AG10803 (cell line): ENCODE results near the gene DOK5.

Source experiments
- DNase-seq: peaks from one replicate; pipeline ENCODE4 v3.0.0; 2010; ENCODE audit warnings: low read depth
- H3K4me3 ChIP-seq: 2 replicates; pipeline ENCODE4 v1.5.1; 2011; ENCODE audit warnings: mild to moderate bottlenecking, low read length, control low read depth
- TF ChIP-seq, protein P1 (sequence below): conservative IDR thresholded peaks from 2 replicates; pipeline ENCODE4 v1.5.1; 2011; ENCODE audit warnings: mild to moderate bottlenecking, low read length, control low read depth, inconsistent platforms

DOK5 gene

DNA sequence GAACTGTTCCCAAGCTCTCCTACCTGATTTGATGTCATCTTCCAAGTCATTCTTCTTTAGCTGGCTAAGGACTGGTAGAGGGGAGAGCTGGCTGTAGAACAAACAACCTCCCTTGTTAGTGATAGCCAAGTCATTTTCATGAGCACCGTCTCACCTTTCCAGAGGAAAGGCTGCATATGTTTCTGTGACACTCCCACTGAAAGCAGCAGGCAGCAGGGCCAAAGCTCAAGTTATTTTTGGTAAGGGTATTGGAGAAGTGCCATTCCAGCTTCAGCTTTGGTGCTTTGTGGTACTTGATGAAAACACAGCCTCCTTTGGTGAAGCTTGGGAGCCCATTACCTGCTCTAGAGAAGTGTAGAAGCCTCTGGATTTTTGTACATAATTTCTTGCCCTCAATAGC, 5.4 kb upstream of the DOK5 start:
- TF ChIP-seq, protein P1, sequence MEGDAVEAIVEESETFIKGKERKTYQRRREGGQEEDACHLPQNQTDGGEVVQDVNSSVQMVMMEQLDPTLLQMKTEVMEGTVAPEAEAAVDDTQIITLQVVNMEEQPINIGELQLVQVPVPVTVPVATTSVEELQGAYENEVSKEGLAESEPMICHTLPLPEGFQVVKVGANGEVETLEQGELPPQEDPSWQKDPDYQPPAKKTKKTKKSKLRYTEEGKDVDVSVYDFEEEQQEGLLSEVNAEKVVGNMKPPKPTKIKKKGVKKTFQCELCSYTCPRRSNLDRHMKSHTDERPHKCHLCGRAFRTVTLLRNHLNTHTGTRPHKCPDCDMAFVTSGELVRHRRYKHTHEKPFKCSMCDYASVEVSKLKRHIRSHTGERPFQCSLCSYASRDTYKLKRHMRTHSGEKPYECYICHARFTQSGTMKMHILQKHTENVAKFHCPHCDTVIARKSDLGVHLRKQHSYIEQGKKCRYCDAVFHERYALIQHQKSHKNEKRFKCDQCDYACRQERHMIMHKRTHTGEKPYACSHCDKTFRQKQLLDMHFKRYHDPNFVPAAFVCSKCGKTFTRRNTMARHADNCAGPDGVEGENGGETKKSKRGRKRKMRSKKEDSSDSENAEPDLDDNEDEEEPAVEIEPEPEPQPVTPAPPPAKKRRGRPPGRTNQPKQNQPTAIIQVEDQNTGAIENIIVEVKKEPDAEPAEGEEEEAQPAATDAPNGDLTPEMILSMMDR: no peak
- no peak overlapping the region for H3K4me3 ChIP-seq
- DNase-seq: no peak

DNA sequence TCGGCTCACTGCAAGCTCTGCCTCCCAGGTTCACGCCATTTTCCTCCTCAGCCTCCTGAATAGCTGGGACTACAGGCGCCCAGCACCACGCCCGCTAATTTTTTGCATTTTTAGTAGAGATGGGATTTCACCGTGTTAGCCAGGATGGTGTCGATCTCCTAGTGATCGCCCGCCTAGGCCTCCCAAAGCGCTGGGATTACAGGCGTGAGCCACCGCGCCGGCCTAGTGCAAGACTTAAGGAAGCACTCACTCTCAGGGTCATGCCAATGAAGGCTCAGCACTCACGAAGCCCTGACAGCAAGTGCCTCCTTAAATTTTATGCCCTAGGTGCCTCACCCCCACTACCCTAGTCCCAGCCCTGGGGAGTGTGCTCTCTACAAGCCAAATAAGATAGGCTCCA, 4.7 kb upstream of the DOK5 start:
- H3K4me3 ChIP-seq: no peak overlapping the region
- no peak for DNase-seq
- TF ChIP-seq, protein P1: no peak

DNA sequence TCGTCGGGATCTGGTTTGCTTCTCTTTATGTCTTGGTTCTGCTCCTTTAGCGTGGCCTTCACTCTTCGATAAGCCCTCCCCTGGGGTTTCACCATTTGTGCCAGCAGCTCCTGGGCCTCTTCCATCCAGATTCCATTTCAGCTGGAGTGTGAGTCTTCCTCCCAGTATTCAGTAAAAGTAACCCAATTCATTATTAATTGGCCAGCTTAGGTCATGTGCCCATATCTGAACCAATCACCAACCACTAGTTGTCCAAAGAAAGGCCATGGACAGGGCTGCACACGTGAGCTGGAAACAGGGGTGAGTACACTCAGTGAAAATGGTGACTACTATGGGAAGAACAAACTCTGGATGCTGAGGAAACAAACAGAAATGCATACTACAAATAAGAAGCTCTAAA, 2.8 kb upstream of the DOK5 start:
- DNase-seq: no peak
- TF ChIP-seq, protein P1: no peak
- no peak overlapping the region for H3K4me3 ChIP-seq

DNA sequence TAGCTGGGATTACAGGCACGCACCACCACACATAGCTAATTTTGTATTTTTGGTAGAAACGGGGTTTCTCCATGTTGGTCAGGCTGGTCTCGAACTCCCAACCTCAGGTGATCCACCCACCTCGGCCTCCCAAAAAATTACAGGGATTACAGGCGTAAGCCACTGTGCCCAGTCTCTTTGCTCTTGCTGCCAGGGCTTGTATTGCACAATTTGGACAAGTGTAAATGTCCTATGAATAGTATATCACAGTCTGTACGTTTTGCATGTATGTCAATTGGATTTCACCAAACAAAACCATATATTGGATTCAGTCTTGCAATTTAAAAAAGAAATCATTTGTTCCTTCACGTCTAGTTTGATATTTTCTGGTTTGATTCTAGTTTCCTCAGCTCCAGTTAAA, 2.1 kb upstream of the DOK5 start:
- DNase-seq: no peak
- no peak overlapping the region for H3K4me3 ChIP-seq
- TF ChIP-seq, protein P1: no peak

DNA sequence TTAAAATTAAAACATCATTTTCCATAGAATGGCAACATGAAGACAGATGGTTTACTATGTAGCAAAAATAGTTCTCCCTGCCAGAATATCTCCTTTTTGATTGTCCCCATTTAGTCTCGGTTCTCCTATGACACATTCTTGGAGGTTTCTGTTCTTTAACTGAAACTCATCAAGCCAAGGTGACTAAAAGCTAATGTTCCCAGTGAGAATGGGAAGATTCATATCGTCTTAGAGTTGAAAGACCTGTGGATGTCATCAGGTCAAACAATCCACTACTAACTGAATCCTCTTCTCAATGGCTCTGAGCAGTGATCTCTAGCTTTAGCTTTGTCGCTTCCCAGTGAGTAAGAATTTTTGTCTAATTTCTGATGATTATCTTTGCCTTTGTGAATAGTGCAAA, 1.3 kb upstream of the DOK5 start:
- H3K4me3 ChIP-seq: no peak overlapping the region
- TF ChIP-seq, protein P1: no peak

DNA sequence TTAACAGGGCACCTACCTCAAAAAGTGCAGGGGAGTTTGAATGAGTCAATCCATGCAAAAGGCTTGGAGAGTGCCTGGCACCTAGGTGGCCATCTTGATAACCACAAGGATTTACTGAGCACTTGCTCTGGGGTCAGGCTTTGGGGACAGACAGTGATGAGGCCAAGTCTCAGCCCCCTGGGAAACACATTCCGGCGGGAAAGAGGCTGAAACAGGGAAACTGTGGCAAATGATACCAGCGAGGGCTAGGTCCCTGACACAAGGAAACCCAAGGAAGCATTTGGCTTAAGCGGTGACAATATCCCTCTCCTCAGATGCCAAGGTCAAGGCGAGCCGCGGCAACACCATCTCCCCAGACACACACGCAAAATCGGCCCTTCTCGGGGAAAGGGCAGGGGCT, 527 bp upstream of the DOK5 start:
- TF ChIP-seq, protein P1: no peak
- no peak for DNase-seq
- H3K4me3 ChIP-seq: peak overlapping the region; percentile 65

More for the DNA sequence above, 1.3 kb upstream of the DOK5 start:
- DNase-seq: no peak

DNA sequence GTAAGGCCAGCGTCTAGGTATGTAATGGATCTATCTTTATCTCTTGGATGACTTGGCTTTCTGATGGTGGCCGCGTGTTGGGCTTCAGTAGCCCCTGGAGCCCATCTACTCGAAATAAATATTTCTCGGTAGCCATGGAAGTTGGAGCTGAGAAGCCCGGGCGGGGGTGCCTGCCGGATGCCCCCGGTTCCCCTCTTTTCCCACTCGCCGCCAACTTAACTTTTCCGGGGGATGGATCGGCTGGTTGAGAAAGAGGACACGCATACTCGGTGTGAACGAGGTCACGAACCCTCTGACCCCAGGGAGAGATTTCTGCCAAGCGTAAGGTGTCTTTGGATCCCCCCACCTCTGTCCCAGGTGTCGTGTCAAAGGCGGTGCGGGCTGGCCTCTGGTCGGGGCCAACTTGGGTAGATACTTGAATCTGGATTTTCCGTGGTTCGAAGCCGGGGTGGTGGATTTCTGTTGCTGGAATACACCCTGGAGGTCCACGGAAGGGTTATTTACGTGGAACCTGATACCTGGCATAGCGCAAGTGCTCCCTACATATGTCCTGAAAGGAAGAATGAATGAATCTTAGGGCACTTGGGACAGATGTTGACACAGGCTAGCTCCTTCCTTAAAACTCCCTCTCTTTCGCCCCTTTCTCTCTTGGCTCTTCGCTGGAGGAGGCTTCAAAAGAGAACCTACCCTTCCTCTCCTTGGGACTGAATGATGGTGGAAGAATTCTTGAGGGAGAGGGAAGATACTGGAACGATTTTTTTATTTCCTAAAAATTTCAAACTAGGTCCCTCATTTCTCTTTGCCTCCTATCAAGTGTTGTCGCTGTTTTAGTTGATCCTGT, 996 bp downstream of the DOK5 start:
- TF ChIP-seq, protein P1: no peak
- DNase-seq: no peak
- peak overlapping the region; percentile 65 for H3K4me3 ChIP-seq
